Endothelial cell of umbilical vein (primary cell): ENCODE results near the gene ADAMTS17.

ENCODE experiments used
- CTCF ChIP-seq, 2 donors: IDR thresholded peaks; 1 replicate in 1 of 2; 2 replicates in 1 of 2; pipeline ENCODE4 v1.5.1; 2011; ENCODE audit warnings: low read length in 2 of 2, mild to moderate bottlenecking in 2 of 2, moderate library complexity in 2 of 2, control low read depth in 1 of 2, inconsistent platforms in 1 of 2, low read depth in 1 of 2; ENCODE audit not compliant: insufficient read depth in 1 of 2; ENCODE audit errors: extremely low read depth in 1 of 2
- EZH2 ChIP-seq: IDR thresholded peaks from 2 replicates; pipeline ENCODE4 v1.6.1; 2012; ENCODE audit warnings: borderline replicate concordance, low read depth, mild to moderate bottlenecking, moderate library complexity, low read length, inconsistent platforms; ENCODE audit not compliant: severe bottlenecking
- FOS ChIP-seq: IDR thresholded peaks from 2 replicates; pipeline ENCODE4 v1.6.1; 2011; ENCODE audit warnings: mild to moderate bottlenecking, low read length, moderate library complexity, borderline replicate concordance; ENCODE audit not compliant: insufficient read depth
- GATA2 ChIP-seq: IDR thresholded peaks from 2 replicates; pipeline ENCODE4 v1.7.0; 2011; ENCODE audit warnings: low read depth, mild to moderate bottlenecking, moderate library complexity, mixed read lengths, low read length; ENCODE audit not compliant: insufficient read length, insufficient read depth
- JUN ChIP-seq: IDR thresholded peaks from 2 replicates; pipeline ENCODE4 v1.6.1; 2011; ENCODE audit warnings: borderline replicate concordance, low read depth; ENCODE audit not compliant: insufficient read length, insufficient read depth
- MAX ChIP-seq: IDR thresholded peaks from 2 replicates; pipeline ENCODE4 v1.6.1; 2011; ENCODE audit not compliant: insufficient read depth, insufficient read length
- MYC ChIP-seq: IDR thresholded peaks from one replicate; pipeline ENCODE4 v1.6.1; 2011; ENCODE audit warnings: mild to moderate bottlenecking, low read depth, low read length
- POLR2A ChIP-seq: IDR thresholded peaks from 2 replicates; pipeline ENCODE4 v1.6.1; 2012; ENCODE audit warnings: low read depth, mild to moderate bottlenecking, control low read depth, low read length
- POLR2AphosphoS5 ChIP-seq: IDR thresholded peaks from 2 replicates; pipeline ENCODE4 v1.6.1; 2012; ENCODE audit warnings: low read depth, mild to moderate bottlenecking, control low read depth, low read length, moderate library complexity; ENCODE audit not compliant: insufficient read depth

- no peak for TF ChIP-seq POLR2A
- no peak for TF ChIP-seq CTCF (IDR thresholded peaks at IDR 0.05; ENCODE audit: extremely low read depth in 1 of 2, insufficient read depth in 1 of 2, low read depth in 1 of 2, low read length in 2 of 2)
- TF ChIP-seq POLR2AphosphoS5, result no peak
- no peak for TF ChIP-seq FOS
- no peak for TF ChIP-seq MYC
- TF ChIP-seq GATA2, result no peak
- no peak for TF ChIP-seq EZH2
- no peak for TF ChIP-seq MAX
- no peak for TF ChIP-seq JUN
These were observed 234.6 kb downstream of the ADAMTS17 start for GRCh38 chr15:100107151-100107550.
